GM18868 (cell line): ENCODE measurements around the gene LAMA4.

Source experiments
- ATAC-seq: cut with Tn5 transposase; IDR thresholded peaks from one replicate; pipeline ENCODE4 v1.9.1; 2021; ENCODE audit warnings: mild to moderate bottlenecking, moderate library complexity; ENCODE audit not compliant: unreplicated experiment

LAMA4 gene

DNA sequence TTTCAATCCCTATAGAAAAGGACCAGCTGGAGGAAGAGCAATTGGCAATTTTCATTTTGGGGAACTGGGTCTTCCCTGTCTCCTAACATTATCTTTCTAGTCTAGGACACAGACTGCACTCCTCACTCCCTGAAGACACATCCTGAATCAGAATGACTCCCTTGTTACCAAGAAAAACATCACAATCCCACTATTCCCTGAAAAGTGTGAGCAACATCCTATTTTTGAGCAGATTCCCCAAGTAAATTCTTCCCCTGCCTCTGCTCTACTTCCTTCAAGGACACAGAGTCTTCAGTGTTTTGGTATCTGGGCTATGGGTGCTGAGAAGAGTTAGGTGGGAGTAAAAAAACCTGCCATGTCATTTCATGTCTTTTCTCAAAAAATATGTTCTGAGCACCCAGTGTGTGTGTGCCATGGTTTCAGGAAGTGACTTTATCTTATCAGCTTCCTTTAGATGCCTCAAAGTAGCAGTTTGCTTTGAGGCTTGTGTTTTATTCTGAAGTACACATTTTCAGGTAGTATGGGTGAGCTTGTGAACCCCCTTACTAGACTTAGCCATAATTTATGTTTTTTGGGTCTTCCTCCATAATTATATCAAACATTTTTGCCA is 12.4 kb downstream of the LAMA4 start:
- no peak for ATAC-seq

DNA sequence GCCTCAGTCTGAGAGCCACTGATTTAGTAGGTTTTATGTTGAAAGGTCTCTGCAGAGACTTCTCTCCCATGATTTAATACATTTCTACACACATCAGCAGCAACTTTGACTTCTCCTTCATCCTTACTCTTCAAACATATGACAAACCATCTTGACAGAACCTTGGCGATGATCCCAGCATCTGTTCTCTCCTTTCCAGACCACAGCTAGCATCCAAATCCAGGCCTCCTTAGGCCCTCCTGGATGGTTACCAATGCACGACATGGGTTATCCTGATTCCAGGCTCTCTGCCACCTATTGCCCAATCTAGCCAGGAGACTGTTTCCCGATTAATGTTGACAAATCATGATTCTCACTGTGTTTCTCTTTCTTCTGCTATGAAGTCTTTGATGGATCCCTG is 16.8 kb downstream of the LAMA4 start:
- no peak for ATAC-seq

DNA sequence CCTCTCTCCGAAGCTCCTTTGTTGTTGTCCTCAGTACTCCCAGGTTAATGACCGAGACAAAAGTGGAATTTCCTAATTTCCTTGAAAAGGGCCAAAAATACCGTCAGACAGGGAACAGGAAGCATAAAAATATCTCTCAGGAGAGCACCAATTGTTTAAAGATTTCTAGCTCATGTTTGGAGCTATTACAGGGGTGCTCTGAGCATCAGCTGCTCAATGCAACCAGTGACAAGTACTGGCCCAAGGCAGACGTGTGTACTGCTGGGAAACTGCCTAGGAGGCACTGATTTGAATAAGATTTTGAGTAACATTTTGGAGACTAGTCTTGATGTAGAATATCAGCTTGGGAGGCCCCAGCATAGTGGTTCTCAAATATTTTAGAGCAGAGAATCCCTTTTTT is 17.3 kb downstream of the LAMA4 start:
- no peak for ATAC-seq

DNA sequence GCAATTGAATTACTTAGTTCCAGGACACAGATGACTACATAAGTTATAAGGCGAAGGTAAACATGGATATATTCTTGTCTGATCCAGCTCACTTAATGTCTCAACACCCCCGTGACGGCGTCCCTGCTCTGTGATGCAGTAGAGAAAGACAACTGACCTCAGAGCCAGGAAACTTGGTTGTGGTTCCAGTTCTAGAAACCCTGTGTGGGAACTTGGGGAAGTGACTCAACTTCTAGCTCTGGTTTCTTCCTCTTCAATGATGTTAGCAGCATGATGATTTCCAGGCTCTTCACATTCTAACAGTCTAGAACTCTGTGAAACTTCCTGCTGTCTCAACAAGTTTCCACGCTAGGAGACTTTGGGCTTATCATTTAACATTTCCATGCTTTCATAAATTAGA is 18.4 kb downstream of the LAMA4 start:
- ATAC-seq = no peak

DNA sequence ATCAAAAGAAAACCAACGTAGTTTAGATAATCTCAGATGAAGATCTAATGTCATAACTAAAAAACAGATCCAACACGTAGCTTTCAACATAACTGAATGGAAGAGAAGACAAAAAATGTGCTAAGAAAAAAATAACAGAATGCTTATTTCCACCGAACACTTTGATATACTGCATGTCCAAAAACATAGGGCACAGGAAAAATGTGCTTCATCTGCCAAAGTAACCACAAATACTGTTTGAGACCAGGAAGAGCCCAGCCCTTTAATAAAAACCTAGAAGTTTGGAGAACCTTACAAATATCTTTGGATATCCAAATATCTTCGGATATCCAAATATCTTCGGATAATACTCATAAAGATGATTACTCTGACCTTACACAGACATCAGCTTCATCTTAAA is 19.8 kb downstream of the LAMA4 start:
- ATAC-seq = no peak

DNA sequence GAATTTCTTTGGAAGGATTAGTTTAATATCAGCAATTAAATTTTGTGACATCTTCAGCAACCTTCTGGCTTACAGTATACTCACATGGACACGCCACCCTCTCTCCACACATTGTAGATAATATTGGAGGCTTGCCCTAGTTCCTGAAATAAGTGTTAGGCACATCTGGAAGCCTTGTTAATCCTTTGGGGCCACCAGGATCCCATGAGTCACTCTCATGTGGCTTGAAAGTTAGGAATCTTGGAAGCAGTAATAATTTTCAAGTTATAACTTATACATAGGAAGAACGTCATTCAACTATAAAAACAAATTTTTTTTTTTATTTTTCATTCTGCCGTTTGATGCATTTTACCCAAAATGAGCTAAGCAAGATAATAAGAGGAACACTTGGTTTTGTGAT is 20.5 kb downstream of the LAMA4 start:
- ATAC-seq = no peak

DNA sequence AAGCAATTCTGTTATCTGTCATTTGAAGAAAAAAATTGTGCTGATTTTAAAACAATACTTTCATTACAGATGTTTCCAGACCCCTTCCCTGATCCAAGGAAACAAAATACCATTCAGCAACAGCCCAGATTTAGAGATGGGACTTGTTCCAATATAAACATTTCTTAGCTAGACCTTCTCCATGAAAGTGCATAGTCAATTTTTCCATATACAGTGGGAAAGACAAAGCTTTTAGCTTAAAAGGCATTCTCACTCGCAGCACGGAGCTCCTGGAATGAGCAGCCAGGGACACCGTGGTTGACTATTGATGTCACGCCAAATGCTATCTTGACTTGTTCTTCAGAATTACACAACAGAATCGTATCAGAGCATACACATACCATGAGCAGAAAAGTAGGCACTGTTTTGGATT is 21.5 kb downstream of the LAMA4 start:
- ATAC-seq = no peak

DNA sequence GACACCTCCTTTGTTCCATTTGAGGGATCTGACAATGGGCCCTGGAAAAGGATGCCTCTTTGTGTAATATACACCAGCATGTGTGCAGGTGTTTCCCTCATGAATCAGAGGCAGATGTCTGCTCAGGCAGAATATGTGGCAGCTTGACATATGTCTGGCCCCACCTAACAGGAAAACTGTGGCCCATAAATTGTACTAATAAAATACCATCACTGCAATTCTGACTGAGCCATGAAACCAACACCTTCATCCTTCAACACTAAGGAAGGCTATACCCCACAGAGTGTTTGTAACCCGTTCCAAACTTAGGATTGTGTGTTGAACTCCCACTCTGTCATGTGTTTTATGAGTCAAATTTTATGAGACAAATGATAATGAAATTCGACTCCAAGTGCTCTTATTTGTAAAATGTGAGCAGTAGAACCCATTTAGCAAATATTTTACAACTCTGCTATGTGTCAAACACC is 22.7 kb downstream of the LAMA4 start:
- ATAC-seq = no peak

DNA sequence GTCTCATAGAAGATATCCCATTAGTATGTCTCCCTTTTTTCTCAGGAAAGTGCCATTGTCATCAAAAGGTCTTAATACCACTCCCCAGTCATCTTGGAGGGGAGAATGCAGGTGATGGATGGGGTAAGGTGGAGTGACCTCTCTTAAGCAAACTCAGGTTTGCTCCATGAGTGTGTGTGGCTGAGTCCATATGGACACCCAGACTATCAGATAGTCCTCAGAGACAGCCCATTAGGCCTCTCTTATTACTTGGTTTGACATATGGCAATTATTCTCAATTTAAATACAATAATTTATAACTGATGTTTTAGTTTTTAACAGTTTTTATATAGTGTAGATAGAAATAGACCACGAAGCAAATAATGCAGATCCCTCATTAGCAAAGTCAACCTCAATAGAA is 23.2 kb downstream of the LAMA4 start:
- no peak for ATAC-seq

DNA sequence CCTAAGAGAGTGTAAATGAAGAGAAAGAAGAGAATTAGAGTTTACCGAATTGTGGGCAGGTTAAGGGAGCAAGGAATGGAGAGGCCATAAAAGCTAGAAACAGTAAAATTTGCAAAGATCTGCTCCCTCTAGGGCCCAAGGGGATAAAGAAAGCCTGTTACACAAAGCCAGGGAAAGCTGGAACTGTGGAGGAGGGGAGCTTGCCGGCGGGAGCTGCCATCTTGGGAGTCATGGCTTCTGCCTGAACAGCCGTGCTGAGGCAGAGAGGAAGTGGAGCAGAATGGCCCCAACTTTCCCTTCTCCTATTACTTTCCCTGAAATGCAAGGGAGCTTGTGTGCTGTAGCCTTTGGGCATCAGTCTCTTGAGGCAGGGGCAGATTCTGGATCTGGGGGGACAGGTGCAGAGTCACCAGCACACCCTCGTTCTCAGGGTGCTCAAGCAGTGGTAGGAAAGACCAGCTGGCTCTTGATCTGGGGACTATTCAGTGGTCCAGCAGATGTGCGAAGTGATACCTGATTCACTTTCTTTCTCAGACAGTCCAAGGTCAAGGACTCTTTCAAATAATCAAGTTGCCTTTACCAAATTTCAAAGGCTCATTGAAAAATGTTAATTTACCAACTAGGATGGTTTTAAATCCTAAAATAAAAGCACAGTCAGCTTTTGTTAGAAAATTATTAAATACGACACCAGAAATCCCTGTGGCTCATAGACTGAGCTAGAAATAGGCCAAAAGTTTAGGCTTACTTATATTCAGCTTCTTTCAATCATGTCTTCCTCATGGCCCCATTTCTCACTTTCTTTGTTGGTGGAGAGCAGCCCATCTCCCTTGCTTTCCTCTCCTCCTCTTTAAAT is 25.7 kb downstream of the LAMA4 start:
- no peak for ATAC-seq

DNA sequence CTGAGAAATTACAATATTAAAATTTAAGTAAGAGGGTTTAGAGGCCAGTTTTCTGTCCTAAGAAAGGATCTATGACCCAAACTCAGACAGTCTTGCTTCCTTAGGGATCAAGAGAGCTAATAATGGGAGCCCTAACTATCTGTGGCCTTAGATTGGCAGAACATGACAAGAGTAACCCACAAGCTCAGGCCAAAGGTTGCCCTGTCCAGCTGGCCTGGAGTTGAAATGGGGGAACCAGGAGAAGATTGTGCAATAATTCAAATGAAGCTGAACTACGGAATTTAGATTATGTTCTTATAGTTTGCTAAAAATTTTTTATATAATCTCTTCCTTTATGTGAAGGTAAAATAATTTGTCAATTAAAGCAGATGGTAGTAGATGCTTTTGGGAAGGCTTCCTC is 26.4 kb downstream of the LAMA4 start:
- ATAC-seq = no peak

DNA sequence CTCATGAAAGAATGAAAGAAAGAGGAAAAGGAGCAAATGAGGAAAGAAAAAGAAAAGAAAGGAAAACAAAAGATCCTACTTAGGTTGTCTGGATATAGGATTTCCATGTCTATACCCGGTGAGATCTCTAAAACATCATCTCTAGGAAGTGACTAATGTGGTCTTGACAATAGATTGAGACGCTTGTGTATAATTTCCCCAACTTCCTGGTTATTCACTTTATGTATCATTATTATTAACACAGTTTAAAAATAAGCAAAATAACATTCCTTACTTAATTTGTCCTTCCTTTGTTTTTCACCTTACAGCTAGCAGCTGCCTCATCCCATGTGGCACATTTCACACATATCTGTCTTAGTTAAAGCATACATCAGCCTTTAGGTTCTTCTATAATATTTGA is 27.0 kb downstream of the LAMA4 start:
- no peak for ATAC-seq

DNA sequence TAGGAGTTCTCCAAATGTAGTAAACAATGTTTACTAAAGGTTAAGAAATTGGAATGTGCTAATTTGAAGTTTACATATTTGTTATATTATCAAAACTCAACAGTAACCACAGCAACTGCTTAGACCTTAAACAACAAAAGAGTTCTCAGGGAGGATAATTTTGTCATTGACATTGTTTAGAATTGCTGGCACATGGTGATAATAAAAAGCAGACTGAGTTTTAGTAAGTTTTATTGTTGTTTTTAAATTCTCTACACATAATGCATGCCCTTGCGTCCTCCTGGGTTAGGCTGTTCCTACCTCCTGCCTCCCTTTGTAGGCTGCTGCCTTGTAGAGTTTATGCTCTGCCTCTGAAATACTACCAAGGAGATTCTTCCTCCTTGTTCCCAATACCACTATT is 28.7 kb downstream of the LAMA4 start:
- no peak for ATAC-seq

DNA sequence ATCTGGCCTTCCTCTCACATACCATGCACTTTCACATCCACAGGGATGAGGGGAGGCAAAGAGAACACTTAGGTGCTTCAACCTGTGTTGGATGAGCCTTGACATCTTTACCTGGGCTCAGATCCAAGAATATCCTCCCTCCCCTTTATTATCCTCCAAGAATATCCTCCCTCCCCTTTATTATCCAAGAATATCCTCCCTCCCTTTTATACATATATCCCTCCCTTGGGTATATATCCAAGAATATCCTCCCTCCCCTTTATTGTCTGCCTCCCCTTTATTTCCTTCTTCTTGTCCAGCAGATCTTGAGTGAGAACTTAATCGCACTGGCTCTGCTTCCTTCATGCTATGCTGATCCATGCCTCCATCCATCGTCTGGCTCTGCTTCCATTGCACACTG is 30.3 kb downstream of the LAMA4 start:
- ATAC-seq = no peak

DNA sequence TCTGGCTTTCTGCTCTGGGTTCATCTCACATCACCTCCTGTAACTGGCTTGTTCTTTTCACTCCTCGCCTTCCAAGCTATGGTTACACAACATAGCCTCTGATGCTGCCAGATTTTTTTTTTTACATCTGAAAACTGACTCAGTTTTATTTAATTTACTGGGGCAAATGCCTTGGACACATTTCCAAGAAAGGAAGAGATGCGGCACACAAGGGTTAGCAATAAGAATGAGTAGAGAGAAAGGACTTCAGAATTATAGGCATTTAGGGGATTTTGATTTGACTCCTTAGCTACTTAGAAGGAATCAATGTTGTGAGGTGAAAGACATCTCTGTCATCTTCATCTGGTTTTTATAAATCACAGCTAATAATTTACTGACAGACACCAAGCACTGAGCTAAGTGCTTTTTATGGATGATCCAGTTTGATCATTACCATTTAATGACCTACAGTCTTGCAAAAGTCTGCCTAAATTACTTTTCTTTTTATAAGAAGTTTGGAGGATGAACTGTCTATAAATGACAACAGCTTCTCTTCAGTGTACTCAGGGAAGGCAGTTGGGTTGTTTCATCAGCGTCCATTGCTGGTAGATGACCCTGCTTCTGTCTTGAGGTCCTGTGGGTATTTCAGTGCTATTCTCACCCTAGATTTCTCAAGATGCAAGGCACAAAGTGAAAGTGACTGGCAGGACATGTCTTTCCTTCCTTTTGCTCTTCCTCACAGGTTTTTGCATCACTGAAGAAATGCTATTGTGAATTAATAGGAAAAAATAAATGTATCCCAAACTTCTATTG is 31.1 kb downstream of the LAMA4 start:
- ATAC-seq = no peak

DNA sequence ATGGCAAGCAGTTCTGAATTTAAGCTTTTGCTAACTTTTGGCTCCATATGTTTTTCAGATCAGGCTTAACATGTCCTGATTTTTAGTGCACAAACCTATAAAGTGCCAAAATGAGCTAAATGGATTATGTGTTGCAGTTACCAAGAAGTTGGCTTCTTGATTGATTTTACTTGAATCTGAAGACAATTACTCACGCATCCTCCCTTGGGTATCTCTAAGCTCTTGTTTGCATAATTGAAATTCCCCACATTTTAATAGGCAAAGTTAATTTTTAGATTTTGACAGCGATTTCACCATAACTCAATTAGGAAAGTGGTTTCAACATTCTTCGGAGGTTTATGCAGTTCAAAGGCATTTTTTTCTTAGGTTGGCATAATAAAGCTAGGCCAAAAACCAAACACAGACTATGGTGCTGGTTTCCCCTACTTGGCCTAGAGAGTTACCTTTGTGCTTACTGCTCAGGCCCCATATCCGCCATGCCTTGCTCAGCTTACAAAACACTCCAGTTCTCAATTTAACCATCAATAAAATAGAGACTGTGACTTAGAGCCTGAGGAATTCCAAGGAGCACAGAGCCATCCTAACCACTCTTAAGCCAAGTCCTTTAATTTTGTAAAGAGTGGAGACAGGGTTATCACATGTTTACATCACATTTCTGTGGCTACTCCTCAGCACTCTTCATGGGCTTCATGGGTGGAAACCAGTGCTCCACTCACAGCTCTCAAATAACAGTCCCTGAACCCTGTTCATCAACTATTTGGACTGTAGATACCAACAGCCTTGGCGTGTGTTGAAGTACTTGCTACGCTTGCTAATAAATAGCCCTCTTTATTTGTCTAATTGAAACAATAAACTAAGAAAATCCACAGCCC is 32.1 kb downstream of the LAMA4 start:
- ATAC-seq = no peak

DNA sequence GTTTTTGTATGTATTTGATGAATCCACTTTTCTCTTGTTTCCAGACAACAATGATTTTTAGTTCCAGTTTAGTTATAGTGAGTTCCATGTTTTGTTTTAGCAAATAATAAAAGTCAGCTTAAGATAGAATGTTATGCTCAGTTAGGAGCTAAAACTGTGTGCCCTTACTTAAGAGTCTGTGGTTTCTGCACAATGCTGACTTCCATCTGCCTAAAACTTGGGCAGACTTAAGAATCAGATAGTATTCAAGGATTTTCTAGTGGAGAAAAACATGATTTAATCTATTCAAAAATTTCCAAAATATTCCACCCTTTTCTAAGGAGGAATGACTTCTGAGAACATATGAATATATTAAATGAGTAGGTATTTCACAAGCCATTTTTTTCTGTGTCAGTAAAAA is 32.8 kb downstream of the LAMA4 start:
- no peak for ATAC-seq

DNA sequence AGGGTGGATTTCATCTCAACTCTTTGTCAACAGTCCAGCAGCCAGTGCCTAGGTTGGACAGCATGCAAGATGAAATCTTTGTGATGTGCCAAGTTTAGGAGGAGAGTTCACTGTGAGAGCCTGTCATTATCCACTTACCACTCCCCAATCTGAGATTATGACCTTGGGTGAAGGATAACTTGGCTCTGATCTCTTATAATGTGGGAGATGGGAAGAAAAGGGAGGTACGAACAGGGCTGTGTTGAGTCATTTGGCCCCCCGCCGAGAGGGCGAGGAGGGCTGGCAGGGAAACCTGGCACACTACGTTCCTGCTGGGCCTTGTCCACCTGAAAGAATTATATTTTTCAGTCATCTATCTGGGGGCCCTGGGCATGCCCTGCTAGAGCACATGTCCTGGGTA is 35.8 kb downstream of the LAMA4 start:
- no peak for ATAC-seq

DNA sequence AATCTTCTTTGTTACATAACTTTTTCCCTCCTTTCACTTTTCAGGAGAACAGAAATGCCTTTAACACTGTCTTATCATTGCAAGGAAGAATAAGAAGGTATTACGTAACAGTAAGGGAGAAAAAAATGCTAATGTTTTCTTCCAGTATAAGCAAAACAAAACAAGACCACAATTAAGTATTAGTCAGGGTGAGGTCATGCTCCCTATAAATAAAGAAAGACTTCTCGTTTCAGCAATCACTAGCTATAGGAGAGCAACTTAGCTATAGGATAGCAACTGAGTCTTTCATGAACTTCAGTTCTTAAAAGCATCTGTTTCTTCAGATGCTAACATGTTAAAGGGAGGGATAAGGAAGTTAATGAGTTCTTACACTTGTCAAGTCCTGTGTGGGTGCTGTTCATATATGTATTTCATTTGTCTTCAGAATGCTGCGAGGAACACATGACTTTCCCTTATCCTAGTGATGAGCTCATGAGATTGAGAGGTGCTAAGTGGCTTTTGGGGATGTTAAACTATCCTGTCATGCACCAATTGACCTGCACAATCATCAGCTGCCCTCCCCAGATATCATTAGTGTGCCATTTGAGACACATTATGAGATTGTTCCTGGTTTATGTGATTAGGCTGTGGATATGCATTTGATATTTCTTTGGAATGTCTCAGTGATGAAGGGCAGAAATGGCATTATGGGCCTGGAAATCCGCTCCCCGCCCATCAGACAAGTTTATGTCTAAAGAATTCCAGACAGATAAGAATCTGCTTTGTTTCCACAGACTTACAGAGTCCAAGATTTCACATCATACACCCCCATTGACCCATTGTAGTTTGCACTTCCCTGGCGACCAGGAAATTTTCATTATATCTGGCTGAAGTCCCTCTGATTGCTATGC is 37.5 kb downstream of the LAMA4 start:
- no peak for ATAC-seq
